Activated CD8-positive, alpha-beta memory T cell treated with anti-CD3 and anti-CD28 coated beads, Interleukin-2, amount 50 U/mL, for 48 hours (primary cell): ENCODE measurements around the gene RASGRP1.
"Not testable (repeated sequence)": the region's sequence is repeated elsewhere in the genome, so short reads cannot be mapped to it uniquely, and the experiment has no call there.

Experiments
- DNase-seq: peaks from one replicate; pipeline ENCODE4 v3.0.0-alpha.2; 2020

Gene RASGRP1

GRCh38 chr15:38564557-38565286, at the start of gene RASGRP1:
Gene RASGRP1 (minus strand): TSS chr15:38564814. CDS start chr15:38564628, 186 bp downstream.
- DNase-seq: peak; percentile 91

DNA sequence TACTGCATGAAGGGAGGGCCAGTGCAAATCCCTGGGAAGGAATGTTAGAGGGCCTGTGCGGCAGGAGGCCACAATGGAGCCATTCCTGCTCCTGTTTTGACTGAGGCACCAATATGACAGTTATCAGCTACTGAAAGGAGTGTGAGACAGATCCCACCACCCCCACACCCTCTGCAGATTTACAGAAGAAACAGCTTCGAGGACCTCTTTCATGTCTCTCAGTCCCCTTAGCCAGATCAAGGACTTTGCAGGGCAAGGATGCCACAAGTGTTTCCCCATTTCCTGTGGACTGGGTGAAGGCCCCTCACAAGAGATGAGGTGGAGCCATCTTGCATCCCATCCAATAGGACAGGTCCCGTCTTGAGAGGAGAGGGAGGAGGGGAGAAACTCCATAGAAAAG, 48.5 kb upstream of the RASGRP1 start:
- DNase-seq: peak; percentile 68

DNA sequence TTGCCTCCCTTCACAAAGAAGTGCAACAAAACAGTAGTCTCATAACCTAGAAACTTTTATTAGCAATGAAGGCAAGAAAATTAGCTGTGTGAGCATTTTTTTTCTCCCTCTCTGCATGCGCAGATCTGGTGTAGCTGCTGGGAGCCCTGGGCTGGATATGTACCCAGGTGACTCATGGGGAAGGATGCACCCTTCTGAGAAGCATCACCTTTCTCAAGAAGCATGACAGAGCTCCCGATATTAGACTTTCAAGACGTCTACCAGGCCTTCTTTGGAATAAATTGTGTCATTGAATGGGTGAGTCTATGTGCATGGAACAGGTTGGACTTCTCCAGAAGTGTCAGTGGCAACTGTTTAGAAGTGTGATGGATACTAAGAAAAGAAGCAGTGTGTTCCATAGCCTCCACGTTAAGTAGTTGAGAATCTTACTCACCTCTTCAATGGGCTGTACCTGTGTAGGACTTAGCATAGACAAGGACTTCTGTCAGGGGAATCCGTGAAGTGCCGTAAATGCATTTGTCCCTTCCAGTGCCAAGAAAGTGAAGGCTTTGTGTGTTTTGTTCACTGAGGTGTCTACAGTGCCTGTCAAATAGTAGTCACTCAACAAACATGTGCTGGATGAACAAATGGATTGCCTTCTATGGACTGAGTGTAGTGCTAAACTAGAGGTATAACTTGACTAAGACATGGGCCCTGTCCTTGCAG, 47.7 kb upstream of the RASGRP1 start:
- peak; percentile 79 for DNase-seq

DNA sequence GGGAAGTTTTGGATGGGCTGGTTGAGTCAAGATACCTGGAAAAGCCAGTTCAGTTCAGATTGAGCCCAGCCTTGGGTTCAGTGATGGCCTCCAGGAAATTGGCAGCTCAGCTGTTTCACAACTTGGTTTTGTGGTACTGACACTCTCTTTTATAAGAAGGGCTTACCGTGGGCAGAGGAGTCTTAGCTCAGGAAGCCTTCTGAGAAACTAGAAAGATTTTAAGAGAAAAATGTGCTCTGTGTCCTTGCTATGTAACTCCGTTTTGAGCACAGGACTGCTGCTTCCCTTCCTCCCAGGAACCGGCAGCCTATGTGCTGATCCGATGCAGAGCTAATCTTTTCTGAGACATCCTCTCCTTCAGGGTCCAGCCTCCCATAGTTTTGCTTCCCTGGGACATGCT, 46.6 kb upstream of the RASGRP1 start:
- peak; percentile 69 for DNase-seq

DNA sequence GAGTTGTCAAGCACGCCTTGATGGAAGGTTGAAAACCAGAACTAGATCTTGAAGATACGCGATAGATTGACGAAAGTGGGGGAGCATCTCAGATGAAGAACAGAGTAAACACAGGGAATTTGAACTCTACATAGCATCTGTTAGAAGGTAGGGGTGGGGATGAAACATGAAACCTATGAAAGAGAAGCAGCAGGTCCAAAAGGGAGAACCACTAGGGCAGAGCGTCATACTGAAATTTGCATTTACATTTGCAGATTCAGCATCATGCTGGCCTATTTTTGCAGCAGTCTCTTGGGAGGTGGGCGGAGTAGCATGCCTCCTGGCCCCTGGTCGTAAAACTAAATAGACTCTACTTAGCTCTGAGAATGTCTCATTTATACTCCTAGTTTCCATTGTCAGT, 46.1 kb upstream of the RASGRP1 start:
- DNase-seq: no peak

- no peak for DNase-seq
Measured at GRCh38 chr15:38609097-38609738, 44.6 kb upstream of the RASGRP1 start.

GRCh38 chr15:38608682-38609081, 44.1 kb upstream of the RASGRP1 start:
- DNase-seq: no peak

DNA sequence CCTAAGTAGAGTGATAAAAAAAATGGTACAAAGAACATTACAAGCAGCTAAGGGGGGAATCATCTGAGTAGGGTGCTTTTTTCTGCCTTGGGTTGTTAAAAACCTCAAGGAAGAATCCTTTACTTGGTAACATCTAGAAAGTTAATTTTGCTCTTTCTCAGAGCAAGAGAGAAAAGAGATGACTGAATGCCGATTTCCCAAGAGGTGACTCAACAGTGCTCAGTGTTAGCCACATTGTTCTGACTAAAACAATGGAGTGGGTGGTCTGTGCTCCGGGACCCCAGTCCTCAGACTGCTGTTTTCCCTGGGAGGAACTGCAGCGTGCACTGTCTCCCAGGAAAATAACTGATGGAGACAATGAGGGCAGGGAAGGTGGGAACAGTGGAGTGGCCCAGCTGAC, 41.1 kb upstream of the RASGRP1 start:
- DNase-seq: no peak

- no peak for DNase-seq
Measured at GRCh38 chr15:38603672-38604071, 39.1 kb upstream of the RASGRP1 start.

GRCh38 chr15:38602910-38603670, 38.5 kb upstream of the RASGRP1 start:
- no peak for DNase-seq

- no peak for DNase-seq
Measured at GRCh38 chr15:38600236-38600635, 35.6 kb upstream of the RASGRP1 start.

DNA sequence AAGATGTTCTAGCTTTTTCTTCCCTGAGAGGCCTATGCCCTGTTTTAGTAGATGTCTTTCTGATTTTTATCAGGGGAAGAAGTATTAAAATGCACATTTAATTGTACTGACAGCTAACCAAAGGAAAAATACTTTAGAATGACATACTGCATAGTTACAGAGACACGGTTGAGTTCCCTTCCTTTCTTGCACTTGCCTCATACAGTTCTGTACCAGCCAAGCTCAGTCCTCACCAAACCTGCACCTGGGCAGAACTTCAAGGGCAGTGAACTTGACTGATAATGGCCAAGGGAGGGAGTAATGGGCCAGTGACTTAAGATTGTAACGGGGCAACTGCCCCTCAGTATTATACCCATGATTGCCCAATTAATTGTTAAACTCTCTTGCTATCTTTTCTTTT, 34.1 kb upstream of the RASGRP1 start:
- DNase-seq: no peak

DNA sequence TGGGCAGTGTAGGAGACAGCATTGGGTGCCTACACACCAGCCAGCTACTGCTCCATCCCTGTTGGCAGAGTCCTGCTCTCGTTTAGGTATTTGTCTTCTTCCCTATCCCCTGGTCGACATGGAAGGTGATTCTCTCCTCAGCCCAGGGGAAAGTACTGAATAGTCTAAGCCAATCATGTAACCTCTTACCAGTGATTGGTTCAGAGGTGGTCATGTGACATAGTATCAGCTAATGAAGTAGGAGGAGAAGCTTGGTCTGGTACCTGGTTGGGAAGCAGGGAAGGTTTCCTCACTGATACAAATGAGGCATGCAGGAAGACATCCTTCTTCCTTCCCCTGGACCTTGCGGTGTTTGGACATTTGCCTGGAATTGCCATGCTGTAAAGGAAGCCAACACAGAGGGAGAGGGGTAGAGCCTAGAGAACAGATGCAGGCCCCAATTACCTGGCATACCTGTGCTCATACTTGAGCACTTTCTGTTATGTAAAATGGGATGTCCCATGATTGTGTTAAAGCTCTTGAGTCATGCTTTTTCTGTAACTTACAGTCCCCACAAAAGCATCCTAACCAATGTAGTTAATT, 32.7 kb upstream of the RASGRP1 start:
- no peak for DNase-seq

DNA sequence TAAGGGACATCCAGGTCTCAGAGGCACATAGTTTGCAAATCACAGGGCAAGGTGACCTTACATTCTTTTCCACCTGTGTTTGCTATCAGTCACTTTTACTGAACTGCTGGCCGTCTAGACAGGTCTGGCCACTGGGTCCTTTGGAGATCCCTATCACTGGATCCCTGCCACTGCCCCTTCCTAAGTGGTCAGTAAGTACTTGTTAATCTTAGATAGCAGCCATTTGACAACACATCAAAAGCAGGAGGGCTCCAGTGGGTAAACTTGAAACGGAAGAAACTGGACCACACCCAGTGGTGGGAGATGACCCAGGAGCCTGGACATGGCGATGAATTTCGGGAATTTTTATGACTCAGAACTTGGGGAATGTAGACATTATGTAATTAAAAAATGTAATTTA, 28.9 kb upstream of the RASGRP1 start:
- no peak for DNase-seq

GRCh38 chr15:38589502-38589901, 24.9 kb upstream of the RASGRP1 start:
- no peak for DNase-seq

DNA sequence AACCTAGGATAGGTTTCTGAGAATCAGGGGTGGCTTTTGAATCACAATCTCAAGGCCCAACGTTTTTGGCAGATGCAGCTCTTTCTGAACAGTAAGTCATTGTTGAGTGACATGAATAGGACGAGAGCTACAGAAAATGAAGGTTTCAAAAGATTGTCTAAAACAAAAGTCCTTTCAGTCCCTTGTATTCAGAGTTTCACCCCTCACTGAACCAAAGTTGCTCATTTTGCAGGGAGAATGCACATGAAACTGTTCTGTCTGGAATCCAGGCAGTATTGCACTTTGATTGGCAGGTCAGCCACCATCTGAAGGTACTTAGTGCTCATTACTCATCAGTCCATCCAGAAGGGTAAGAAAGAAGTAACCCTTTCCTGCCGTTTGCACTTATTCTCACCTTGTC, 24.1 kb upstream of the RASGRP1 start:
- no peak for DNase-seq

DNA sequence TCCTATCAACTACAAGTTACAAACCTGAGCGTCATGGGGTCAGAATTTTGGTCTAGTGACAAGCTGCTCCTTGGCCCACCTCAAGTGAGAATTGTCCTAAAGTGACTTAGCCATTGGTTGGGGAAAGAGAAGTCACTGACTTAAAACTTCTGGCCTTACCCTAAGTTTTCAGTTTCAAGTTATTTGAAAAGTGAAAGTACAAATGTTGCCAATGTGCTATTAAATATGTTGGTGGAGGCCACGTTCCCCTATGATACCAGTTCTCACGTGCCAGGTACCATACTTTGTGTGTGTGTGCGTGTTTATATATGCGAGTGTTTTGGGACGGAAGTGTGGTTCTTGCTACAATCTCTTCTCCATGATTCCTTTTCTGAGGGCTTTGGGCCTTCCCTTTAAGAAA, 22.6 kb upstream of the RASGRP1 start:
- no peak for DNase-seq

- not testable (repeated sequence) for DNase-seq
Measured at GRCh38 chr15:38586005-38586404, 21.4 kb upstream of the RASGRP1 start.

GRCh38 chr15:38578626-38579025, 14.0 kb upstream of the RASGRP1 start:
- no peak for DNase-seq

GRCh38 chr15:38577424-38577987, 12.9 kb upstream of the RASGRP1 start:
- DNase-seq: no peak

DNA sequence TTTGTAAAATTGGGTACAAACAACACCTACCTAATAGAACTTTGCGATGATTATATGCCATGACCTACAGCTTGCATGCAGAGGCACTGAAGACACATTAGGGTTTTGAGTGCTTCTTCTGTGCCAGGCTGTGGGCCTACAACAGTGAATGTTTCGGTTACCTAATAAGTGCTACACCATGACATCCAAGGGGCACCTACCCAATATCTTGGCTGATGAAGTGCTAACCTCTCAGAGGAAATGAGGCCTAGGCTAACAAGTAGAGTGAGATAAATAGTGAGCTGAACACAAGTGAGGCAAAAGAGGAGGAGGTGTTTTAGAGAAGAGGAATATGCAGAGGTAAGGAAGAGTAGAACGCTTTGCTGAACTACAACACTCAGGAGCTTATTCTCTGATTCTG, 12.2 kb upstream of the RASGRP1 start:
- no peak for DNase-seq

- no peak for DNase-seq
Measured at GRCh38 chr15:38576261-38576660, 11.6 kb upstream of the RASGRP1 start.

DNA sequence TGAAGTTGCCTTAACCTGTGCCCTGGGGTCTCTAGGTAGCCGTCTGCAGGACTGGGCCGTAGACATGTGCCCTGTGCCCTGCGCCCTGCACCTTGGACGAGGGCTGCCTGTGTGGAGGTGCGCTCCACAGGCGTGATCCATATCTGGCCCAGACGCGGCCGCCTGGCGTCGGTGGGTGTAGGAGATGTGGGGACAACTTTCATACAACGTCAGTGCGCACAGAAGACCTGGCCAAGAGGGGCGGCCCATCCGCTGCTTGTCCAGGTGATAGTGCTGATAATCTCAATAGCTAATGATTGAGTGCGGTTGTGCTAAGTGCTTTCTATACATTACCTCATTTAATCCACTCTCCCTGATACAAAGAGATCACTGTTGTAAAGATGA, 665 bp upstream of the RASGRP1 start:
- no peak for DNase-seq
